Kidney epithelial cell (primary cell): ENCODE measurements around the gene DGLUCY. TPM values are rescaled to one million over a fixed set of nuclear protein-coding genes. Genes with fewer than 3 reads are reported as not detected.
"Not testable (repeated sequence)": the region's sequence is repeated elsewhere in the genome, so short reads cannot be mapped to it uniquely, and the experiment has no call there.

ENCODE experiments used
- DNase-seq: peaks from one replicate; pipeline ENCODE4 v3.0.0-alpha.2; 2010; ENCODE audit warnings: low read depth
- H3K27me3 ChIP-seq: 2 replicates; pipeline ENCODE4 v1.6.0; 2011; ENCODE audit warnings: low read length; ENCODE audit not compliant: control insufficient read depth, insufficient read depth
- H3K36me3 ChIP-seq: 2 replicates; pipeline ENCODE4 v1.5.1; 2011; ENCODE audit warnings: low read length; ENCODE audit not compliant: control insufficient read depth, insufficient read depth
- H3K4me3 ChIP-seq: 2 replicates; pipeline ENCODE4 v1.5.1; 2011; ENCODE audit warnings: low read depth, mild to moderate bottlenecking, control low read depth, low read length
- CTCF ChIP-seq: IDR thresholded peaks from 2 replicates; pipeline ENCODE4 v1.5.1; 2011; ENCODE audit warnings: mild to moderate bottlenecking, moderate library complexity, low read length, control low read depth, inconsistent platforms; ENCODE audit not compliant: insufficient read depth, poor library complexity, severe bottlenecking
- total RNA-seq: library from RNA; depleted of rRNA; stranded (reverse); fragments of >200 nt; gene quantifications from 2 replicates; pipeline ENCODE4 v1.2.3, GENCODE V29; 2015

The DGLUCY gene
- total RNA-seq, 1 donor from 2014 or later = 38.1 TPM

- Histone ChIP-seq H3K4me3 (no peak overlapping the region), H3K36me3 (no peaks in the 10 kb centered on the region), H3K27me3 (no peaks in the 10 kb centered on the region)
- DNase-seq = no peak
- TF ChIP-seq CTCF = no peak
Observed at GRCh38 chr14:91089958-91090535, 23.8 kb upstream of the DGLUCY start.

DNA sequence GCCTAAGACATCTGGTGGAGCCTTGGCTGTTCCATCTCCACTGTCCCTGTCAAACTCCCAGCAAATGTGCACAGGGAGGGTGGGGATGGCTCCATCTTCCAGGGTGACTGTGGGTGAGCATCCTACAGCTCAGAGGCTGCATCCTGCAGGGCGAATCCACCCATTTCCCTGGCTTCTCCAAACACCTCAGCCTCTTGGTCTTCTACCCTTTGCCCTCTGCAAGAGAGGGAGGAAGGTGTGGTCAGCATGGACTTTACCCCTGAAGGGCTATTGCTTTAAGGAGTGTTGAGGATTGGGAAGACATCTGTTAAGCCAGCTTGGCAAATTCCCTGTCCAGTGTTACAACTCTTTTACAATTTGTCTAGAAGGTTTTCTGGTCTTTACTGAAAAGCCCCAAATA lies 23.1 kb upstream of the DGLUCY start:
- H3K27me3 ChIP-seq = no peaks in the 10 kb centered on the region
- no peak for DNase-seq
- H3K36me3 ChIP-seq = no peaks in the 10 kb centered on the region
- no peak for TF ChIP-seq CTCF
- H3K4me3 ChIP-seq = no peak overlapping the region

GRCh38 chr14:91092073-91092472 lies 21.8 kb upstream of the DGLUCY start:
- Histone ChIP-seq H3K36me3 (no peaks in the 10 kb centered on the region), H3K27me3 (no peaks in the 10 kb centered on the region), H3K4me3 (no peak overlapping the region)
- TF ChIP-seq CTCF = no peak
- no peak for DNase-seq

DNA sequence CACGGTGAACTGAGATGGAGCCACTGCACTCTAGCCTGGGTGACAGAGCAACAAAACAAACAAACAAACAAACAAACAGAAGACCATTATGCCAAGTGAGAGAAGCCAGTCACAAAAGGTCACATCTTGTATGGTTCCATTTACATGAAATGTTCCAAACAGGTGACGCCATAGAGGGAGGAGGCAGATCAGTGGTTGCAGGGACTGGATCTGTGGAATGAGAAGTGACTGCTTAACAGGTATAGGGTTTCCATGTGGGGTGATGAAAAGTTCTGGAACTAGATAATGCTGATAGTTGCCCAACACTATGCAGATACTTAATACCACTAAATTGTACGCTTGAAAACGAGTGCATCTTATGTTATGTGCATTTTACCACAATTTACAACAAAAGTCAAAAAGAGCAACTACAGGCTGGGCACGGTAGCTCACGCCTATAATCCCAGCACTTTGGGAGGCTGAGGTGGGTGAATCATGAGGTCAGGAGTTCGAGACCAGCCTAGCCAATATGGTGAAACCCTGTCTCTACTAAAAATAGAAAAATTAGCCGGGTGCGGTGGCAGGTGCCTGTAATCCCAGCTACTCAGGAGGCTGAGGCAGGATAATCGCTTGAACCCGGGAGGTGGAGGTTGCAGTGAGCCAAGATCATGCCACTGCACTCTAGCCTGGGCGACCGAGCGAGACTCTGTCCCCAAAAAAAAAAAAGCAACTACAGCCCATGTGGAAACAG lies 20.0 kb upstream of the DGLUCY start:
- not testable (repeated sequence) for H3K4me3 ChIP-seq, H3K36me3 ChIP-seq, H3K27me3 ChIP-seq, DNase-seq

- H3K4me3 ChIP-seq = no peak overlapping the region
- DNase-seq = no peak
- no peaks in the 10 kb centered on the region for H3K36me3 ChIP-seq
- no peak for TF ChIP-seq CTCF
- no peaks in the 10 kb centered on the region for H3K27me3 ChIP-seq
Observed at GRCh38 chr14:91094772-91095171, 19.1 kb upstream of the DGLUCY start.

- H3K36me3 ChIP-seq = no peaks in the 10 kb centered on the region
- no peak for DNase-seq
- TF ChIP-seq CTCF = no peak
- H3K27me3 ChIP-seq = no peaks in the 10 kb centered on the region
- no peak overlapping the region for H3K4me3 ChIP-seq
Observed at GRCh38 chr14:91095178-91095577, 18.7 kb upstream of the DGLUCY start.

- not testable (repeated sequence) for DNase-seq, H3K27me3 ChIP-seq, H3K36me3 ChIP-seq, H3K4me3 ChIP-seq
Observed at GRCh38 chr14:91097657-91098056, 16.2 kb upstream of the DGLUCY start.
